AG04449 (cell line): ENCODE results near the gene NOP14.
"Not testable (repeated sequence)": the region's sequence is repeated elsewhere in the genome, so short reads cannot be mapped to it uniquely, and the experiment has no call there.

Experiments
- CTCF ChIA-PET: fragments of 350-600 bp; formaldehyde crosslinking; extraction: SDS; loops from one replicate; lab custom pipeline; 2021; ENCODE audit warnings: antibody characterized with exemption; lab: Yijun Ruan, JAX
- POLR2A ChIA-PET: fragments of 400-600, 350-600 bp; formaldehyde crosslinking; extraction: SDS; loops from one replicate; lab custom pipeline; 2020; ENCODE audit warnings: antibody characterized with exemption, inconsistent platforms; lab: Yijun Ruan, JAX
- DNase-seq: peaks from one replicate; pipeline ENCODE4 v3.0.0-alpha.2; 2010; ENCODE audit warnings: low read depth, low spot score
- H3K4me3 ChIP-seq: 2 replicates; pipeline ENCODE4 v1.5.1; 2011; ENCODE audit warnings: low read depth, mild to moderate bottlenecking, control low read depth, low read length
- CTCF ChIP-seq: IDR thresholded peaks from one replicate; pipeline ENCODE4 v1.5.1; 2011; ENCODE audit warnings: mild to moderate bottlenecking, moderate library complexity, low read length, control low read depth, inconsistent platforms; ENCODE audit not compliant: insufficient read depth; ENCODE audit errors: missing control alignments

The NOP14 gene

GRCh38 chr4:2996415-2996814 lies 33.2 kb upstream of the NOP14 start:
- DNase-seq, result no peak
- POLR2A ChIA-PET, result no interaction called here
- H3K4me3 ChIP-seq, result no peak overlapping the region
- no peak for TF ChIP-seq CTCF
- CTCF ChIA-PET, result interaction anchor here (0.6 to 3.2 kb wide), 2 partner anchors 13 to 18 kb away, joined by 3 to 25 read pairs; no protein-coding TSS in a partner anchor

- no peak overlapping the region for H3K4me3 ChIP-seq
- ChIA-PET POLR2A (no interaction called here), CTCF (interaction anchor here (0.7 to 3.2 kb wide), 2 partner anchors 17 to 35 kb away, joined by 3 to 25 read pairs; no protein-coding TSS in a partner anchor)
- TF ChIP-seq CTCF, result no peak
- no peak for DNase-seq
Observed at GRCh38 chr4:2995546-2996265, 32.5 kb upstream of the NOP14 start.

GRCh38 chr4:2994917-2995316 lies 31.7 kb upstream of the NOP14 start:
- TF ChIP-seq CTCF, result no peak
- no peak overlapping the region for H3K4me3 ChIP-seq
- no peak for DNase-seq
- ChIA-PET POLR2A (no interaction called here), CTCF (interaction anchor here (3.2 kb wide), 1 partner anchor 17 kb away, joined by 25 read pairs; no protein-coding TSS in a partner anchor)

GRCh38 chr4:2991243-2991642 lies 28.0 kb upstream of the NOP14 start:
- ChIA-PET CTCF (interaction anchor here (1.3 to 4.4 kb wide), 2 partner anchors 10 to 14 kb away, joined by 4 to 27 read pairs; no protein-coding TSS in a partner anchor), POLR2A (no interaction called here)
- no peak for TF ChIP-seq CTCF
- no peak overlapping the region for H3K4me3 ChIP-seq
- no peak for DNase-seq

GRCh38 chr4:2983715-2984114 lies 20.5 kb upstream of the NOP14 start:
- H3K4me3 ChIP-seq, POLR2A ChIA-PET, DNase-seq, CTCF ChIA-PET: not testable (repeated sequence)

- ChIA-PET POLR2A (no interaction called here), CTCF (interaction anchor here (1.6 to 1.9 kb wide), 2 partner anchors 10 to 55 kb away, joined by 4 to 8 read pairs; no protein-coding TSS in a partner anchor)
- DNase-seq, result no peak
- no peak for TF ChIP-seq CTCF
- H3K4me3 ChIP-seq, result no peak overlapping the region
Observed at GRCh38 chr4:2982012-2982411, 18.8 kb upstream of the NOP14 start.
